GM23338 (cell line): ENCODE data around the gene DSEL.

Source experiments
- CREB1 ChIP-seq: fragments of 250-450 bp; sonication (Bioruptor Pico); IDR thresholded peaks from 2 replicates; pipeline ENCODE4 v1.5.0; 2020; ENCODE audit warnings: low read depth, mild to moderate bottlenecking, moderate library complexity
- EZH2 ChIP-seq: fragments of 200-600 bp; sonication (generic); IDR thresholded peaks from one replicate; pipeline ENCODE4 v1.8.0; 2017; ENCODE audit warnings: antibody characterized with exemption, mild to moderate bottlenecking, low read depth; ENCODE audit not compliant: unreplicated experiment
- POLR2AphosphoS5 ChIP-seq: IDR thresholded peaks from 2 replicates; pipeline ENCODE4 v1.6.1; 2016; ENCODE audit warnings: antibody characterized with exemption, low read depth
- TF ChIP-seq, protein P1 (sequence below), 2 experiments: fragments of 200-600 bp in 1 of 2; sonication (generic) in 1 of 2; conservative IDR thresholded peaks; 2 replicates each; pipeline versions ENCODE4 v1.5.1 to v1.6.1; 2016 to 2017; ENCODE audit warnings: antibody characterized with exemption in 2 of 2, low read depth in 2 of 2, mild to moderate bottlenecking in 2 of 2, moderate library complexity in 1 of 2

DNA sequence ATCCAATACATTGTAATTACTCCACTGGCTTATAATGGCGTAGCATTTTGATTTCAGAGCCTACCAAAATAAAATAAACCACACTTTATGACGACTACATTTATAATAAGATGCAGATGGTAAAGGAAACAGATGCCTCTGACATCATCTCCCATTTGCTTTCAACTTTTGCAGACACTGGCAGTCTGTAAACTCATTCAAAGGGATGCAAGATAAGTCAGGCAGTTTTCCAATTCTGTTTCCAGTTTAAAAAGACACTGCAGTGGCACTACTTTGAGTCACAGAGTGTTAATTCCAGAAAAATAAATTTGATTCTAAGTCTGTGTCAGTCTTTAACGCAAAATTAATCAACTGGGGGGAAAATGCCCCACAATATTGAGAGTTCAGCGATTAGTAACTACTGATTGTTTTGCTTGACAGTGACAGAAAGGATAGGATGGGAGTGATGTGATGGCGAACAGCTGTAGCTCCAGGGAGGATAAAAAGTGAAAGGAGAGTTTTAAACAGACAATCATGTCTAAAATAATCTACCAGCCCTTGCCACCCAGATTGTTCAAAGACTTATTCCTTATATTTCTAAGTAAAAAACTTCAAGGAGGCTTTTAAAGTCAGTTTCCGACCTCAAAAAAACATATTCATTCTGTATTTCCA, 6.7 kb downstream of the DSEL start:
- TF ChIP-seq, protein P1, sequence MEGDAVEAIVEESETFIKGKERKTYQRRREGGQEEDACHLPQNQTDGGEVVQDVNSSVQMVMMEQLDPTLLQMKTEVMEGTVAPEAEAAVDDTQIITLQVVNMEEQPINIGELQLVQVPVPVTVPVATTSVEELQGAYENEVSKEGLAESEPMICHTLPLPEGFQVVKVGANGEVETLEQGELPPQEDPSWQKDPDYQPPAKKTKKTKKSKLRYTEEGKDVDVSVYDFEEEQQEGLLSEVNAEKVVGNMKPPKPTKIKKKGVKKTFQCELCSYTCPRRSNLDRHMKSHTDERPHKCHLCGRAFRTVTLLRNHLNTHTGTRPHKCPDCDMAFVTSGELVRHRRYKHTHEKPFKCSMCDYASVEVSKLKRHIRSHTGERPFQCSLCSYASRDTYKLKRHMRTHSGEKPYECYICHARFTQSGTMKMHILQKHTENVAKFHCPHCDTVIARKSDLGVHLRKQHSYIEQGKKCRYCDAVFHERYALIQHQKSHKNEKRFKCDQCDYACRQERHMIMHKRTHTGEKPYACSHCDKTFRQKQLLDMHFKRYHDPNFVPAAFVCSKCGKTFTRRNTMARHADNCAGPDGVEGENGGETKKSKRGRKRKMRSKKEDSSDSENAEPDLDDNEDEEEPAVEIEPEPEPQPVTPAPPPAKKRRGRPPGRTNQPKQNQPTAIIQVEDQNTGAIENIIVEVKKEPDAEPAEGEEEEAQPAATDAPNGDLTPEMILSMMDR (conservative IDR thresholded peaks at IDR 0.05; ENCODE audit: low read depth in 2 of 2) = no peak
- TF ChIP-seq EZH2 (no peak), CREB1 (no peak), POLR2AphosphoS5 (no peak)
